NCI-H345 treated with DMSO at 0.1 percent for 48 hours (cell line): Measurements from ENCODE around the gene MSH3.
"Not testable (repeated sequence)": the region's sequence is repeated elsewhere in the genome, so short reads cannot be mapped to it uniquely, and the experiment has no call there.

Experiments used
- DNase-seq: peaks from one replicate; lab custom pipeline; 2025; ENCODE audit not compliant: unreplicated experiment; lab: John Stamatoyannopoulos, UW

MSH3 gene

GRCh38 chr5:80789319-80790016 lies 135.0 kb downstream of the MSH3 start:
- not testable (repeated sequence) for DNase-seq

GRCh38 chr5:80790698-80791097 lies 136.2 kb downstream of the MSH3 start:
- no peak for DNase-seq

DNA sequence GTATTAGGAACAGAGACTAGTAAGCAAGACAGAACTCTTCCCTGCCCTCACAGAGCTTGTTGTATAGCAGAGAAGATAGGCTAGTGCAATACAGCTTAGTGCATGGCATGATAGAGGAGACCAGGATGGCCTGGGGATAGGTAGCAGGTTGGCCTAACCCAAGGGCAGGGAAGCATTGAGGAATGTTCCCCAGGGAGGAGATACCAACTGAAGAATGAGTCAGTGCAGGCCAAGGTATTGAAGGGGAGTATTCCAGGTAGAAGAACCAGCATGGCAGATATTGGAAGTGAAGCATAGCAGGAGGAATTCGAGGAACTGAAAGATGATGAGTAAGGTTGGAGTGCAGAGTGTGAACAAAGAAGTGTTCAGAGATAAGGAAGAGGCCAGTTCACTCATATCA lies 138.9 kb downstream of the MSH3 start:
- no peak for DNase-seq

DNA sequence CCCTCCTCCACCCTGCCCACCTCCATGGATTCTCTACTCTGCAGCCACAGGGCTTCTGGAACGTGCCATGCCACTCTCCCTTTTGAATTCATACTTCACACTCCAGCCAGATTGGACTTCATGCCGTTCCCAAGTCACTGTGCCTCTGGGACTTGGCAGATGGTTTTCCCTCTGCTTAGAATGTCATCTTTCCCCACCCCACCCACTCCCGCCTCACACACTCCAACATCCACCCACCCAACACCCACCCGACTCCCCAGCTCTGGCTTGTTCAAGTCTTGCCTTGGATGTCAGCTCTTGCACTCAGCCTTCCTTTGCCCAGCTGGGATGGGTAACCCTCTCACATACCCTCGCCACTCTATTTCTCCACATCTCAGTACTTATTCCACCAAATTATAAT lies 142.4 kb downstream of the MSH3 start:
- no peak for DNase-seq

- DNase-seq = no peak
Observed at GRCh38 chr5:80797428-80798024, 143.1 kb downstream of the MSH3 start.

DNA sequence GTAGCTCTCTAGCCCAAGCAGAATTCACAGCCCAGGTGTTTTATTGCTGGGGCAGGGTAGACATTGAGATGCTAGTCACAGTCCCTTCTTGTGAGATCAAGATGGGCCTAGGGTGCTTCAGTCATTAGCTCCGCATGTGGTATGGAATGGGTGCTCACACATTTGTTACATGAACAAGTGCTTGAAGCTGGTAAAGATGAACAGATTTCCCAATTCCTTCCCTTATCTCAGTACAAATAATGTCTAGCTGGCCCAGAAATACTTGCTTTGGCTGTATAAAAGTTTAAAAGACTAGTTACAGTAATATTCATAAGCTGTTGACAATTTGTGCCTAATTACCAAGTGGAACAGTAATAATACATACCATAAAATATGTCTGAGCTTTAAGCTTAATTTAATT lies 143.7 kb downstream of the MSH3 start:
- no peak for DNase-seq

DNA sequence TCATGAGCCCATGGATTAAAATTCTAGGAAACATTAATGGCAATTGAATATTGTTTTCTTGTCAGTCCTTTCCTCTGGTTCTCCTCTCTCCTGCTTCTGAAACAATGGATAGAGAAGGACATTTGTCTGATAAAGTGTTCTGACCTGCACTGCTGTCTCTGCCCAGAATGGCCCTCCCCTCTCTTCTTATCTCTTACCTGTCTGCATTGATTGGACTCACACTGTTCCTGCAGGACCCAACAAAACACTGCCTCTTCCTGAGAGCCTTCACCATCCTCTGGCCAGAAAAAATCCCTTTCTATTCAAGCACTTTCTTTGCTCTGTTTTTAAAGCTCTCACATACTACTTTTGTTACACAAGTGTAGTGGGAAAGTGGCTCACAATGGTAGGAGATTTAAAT lies 144.2 kb downstream of the MSH3 start:
- DNase-seq = no peak

DNA sequence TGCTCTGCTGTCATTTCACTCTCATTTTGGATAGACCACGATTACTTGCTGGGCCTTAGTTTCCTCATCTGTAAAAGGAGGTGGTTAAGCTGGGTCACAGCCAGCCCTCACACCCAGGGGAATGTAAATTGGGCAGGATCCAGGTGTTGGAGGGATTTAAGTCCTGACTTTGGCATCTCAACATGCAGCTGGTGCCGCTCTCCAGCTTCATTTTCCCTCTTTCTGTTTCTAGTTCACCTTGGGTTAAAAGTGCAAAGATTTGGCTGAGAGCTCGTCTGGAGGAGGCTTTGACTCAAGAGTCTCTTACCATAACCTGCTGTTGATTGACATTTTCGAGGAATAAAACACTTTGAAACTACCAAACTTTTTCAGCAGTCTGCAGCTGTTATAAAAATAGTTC lies 144.6 kb downstream of the MSH3 start:
- no peak for DNase-seq

- DNase-seq = no peak
Observed at GRCh38 chr5:80799573-80799972, 145.1 kb downstream of the MSH3 start.

DNA sequence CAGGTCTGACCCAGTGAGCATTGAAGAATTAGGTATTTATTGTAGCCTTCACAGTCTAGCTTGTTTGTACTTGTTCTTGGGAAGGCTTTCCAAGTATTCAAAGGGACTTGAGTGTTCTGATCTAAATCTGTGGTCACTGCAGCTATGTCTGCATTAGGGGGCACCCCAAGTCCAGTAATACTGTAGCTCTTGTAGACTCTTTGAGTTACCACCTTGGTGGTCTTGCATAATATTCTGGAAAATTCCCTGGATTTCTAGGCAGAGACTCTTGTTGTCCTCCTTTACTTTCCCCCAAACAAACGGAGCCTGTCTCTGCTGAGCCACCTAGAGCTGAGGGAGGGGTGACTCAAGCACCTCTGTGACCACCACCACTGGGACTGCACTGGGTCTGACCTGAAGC lies 149.9 kb downstream of the MSH3 start:
- no peak for DNase-seq

GRCh38 chr5:80805038-80805437 lies 150.6 kb downstream of the MSH3 start:
- DNase-seq = no peak

- no peak for DNase-seq
Observed at GRCh38 chr5:80806929-80807328, 152.5 kb downstream of the MSH3 start.

DNA sequence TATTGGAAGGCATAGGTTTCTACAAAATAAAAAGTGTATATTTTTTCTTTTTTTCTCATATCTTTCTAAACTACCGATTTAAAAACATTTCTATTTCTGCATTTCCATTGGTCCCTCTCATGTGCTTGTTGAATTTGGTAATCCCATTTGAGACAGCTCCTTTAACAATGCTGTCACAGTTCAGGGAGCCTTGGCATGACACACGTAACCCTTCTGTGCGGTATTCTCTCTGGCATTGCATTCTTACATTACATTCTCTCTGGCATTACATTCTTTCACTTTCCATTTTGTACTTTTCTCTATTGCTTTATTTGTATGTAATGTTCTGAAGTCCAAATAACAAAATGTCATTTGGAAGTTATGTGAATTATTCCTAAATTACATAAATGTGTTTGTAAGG lies 155.0 kb downstream of the MSH3 start:
- DNase-seq = no peak

GRCh38 chr5:80810425-80810824 lies 156.0 kb downstream of the MSH3 start:
- DNase-seq = no peak

- DNase-seq = no peak
Observed at GRCh38 chr5:80816590-80816989, 162.1 kb downstream of the MSH3 start.

DNA sequence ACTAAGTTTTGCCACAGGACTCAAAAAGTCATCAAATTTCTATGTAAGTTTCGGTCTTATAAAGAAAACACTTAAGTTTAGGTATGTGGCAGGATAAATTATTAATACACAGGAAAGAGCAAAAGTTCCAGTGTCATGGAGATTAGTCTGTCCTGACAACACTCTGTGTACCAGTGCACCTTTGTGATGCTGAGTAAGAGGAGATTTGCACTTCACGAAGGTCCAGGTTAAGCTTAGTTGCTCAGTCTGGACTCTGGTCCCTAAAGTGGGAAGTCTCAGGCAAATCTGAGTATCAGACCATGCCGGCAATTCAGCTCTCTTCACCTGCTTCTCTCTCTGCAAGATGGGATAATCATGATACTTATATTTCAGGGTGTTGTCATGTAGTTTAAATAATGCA lies 166.2 kb downstream of the MSH3 start:
- DNase-seq = no peak

DNA sequence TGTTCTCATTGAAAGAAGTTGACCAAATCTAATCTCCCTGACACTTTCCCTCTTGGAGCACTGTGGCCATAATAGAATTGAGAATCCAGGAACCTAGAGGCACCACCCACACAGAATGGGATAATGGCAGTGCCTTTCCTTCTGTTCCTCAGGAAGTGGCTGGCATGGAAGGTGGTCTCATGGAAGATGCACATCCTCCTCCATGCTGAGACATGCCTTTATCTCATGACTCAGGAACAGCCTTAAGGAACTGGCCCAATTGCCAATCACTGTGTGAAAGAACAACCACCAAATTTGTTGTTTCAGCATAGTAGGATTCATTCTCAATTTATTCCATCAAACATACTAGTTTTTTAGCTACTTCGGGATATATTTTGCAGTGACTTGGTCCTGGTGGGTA lies 168.2 kb downstream of the MSH3 start:
- no peak for DNase-seq

GRCh38 chr5:80824159-80824558 lies 169.7 kb downstream of the MSH3 start:
- not testable (repeated sequence) for DNase-seq

- DNase-seq = no peak
Observed at GRCh38 chr5:80825786-80826460, 171.5 kb downstream of the MSH3 start.

DNA sequence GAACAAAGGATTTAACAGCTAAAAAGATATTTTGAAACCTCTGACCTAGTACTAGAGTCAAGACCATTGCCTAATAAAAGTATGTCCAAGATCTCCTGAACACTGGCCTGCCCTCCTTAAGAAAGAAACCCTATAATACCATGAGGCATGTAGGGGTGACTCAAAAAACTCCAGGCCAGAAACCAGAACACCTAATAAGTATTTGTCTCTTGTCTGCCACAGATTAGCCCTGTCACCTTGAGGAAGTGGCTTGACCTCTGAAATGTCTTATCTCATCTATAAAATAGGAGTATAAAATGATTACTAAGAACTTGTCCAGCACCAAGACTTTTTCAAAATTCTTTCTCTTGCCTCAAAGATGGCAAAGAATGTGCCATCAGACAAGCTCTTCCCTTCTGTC lies 180.3 kb downstream of the MSH3 start:
- no peak for DNase-seq

DNA sequence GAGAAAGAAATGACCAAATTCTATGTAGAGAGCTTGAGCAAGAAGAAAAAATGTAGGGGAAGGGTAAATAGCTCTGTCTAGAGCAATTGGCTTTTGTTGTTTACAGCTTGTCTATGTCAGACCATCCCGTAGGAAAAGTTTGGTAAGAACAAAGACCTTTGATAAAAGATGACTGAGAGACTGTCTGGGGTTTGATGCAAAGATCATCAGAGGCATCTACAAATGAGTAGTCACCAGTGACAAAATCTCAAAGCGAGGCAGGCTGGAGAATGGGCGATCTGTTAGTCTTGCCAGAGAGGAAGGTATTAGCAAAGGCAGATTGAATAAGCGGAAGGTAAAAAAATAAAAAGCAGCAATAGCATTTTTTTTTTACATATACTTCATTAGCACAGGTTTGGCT lies 180.7 kb downstream of the MSH3 start:
- no peak for DNase-seq

- no peak for DNase-seq
Observed at GRCh38 chr5:80837679-80838078, 183.2 kb downstream of the MSH3 start.
